Measurements from ENCODE around the gene CEACAM21.

Gene CEACAM21

DNA sequence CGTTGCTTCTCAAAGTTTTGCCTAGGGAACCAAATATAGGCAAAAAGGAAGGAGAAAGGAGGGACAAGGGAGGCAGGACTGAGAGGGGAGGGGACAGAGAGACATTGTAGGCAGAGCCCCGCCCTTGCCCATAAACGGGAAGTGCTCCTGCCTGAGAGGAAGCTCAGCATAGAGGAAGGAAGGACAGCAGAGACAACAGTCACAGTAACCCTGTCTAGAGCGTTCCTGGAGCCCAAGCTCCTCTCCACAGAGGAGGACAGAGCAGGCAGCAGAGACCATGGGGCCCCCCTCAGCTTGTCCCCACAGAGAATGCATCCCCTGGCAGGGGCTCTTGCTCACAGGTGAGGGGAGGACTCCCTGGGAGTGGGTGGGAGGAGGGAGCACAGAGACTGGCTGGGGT lies at the start of gene CEACAM21:
Gene CEACAM21 (plus strand): TSS at position 169 of the 400 bp plus-strand sequence. CDS start 109 bp downstream, at position 278.
- no peak for FAIRE-seq

DNA sequence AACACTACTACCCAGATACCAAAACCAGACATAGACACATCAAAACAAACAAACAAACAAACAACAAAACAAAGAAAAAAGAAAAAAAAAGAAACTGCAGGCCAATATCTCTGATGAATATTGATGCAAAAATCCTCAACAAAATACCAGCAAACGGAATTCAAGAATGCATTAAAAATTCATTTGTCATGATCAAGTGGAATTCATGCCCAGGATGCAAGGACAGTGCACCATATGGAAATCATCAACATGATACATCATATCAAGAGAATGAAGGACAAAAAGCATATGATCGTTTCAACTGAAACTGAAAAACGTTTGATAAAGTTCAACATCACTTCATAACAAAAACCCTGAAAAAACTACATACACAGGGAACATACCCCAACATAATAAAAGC lies 48.9 kb upstream of the CEACAM21 start:
- no peak for FAIRE-seq

DNA sequence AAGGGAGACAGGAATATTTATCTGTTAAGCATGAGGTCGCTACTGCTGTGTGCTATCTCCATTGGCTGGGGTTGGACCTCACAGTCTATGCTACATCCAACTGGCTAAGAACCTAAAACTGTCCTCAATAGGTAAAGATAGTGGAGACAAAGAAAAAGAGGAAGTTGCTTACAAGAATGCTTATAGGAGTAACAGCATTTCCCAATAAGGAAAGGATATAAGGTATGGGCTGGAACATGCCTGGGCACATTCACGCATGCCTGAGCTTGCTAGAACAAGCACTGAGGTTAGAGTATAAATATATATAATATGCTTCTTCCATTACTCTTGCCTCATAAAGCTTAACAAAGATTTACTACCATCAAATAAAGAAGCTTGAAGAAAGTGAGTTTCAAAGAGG lies 47.9 kb upstream of the CEACAM21 start:
- no peak for FAIRE-seq

DNA sequence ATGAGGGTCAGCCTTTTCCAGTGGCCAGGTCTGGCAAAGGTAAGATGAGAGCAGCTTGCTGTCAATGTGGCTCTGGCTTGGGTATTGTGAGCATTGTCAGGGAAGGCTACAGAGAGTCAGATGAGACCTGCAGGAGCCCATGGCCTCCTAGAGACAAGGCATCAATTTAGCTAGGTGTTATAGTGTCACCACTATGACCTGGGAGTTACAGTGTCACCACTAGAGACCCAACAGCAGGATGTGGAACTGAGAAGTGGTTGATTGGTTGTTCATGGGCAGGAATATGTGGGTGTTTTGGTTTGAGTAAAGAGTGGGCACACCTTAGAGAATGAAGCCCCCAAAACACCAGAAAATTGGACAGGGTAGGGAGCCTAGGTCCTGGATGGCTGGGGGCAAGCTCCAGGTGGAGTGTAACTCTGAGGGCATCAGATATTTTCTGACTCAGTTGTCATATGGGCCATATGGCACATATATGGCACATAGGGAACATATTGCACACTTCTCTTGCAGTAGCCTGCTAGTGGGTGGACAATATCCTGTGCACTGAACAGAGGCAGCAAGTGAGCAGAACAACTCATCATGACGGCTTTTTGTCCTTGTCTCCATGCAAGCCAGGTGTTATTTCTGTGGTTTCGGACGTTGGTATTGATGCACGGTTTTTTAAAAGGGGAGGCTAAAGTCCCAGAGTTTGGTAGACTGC lies 46.3 kb upstream of the CEACAM21 start:
- FAIRE-seq, result no peak

DNA sequence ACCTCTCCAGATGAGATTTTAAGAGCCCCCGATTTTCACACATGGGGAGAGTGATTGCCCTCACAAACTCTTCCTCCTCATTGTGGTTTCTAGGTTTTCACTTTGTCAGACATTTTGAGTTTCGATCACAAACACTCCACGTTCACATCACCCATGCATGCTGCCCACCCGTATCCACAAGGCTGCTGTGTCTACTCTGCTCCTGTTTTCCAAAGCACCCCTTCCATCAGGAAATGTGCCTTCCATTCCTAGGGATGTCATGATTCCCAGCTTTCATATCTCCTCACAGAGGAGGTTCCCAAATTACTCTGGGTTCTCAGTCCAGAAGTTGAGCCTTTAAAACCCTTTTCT lies 45.8 kb upstream of the CEACAM21 start:
- FAIRE-seq, result no peak

DNA sequence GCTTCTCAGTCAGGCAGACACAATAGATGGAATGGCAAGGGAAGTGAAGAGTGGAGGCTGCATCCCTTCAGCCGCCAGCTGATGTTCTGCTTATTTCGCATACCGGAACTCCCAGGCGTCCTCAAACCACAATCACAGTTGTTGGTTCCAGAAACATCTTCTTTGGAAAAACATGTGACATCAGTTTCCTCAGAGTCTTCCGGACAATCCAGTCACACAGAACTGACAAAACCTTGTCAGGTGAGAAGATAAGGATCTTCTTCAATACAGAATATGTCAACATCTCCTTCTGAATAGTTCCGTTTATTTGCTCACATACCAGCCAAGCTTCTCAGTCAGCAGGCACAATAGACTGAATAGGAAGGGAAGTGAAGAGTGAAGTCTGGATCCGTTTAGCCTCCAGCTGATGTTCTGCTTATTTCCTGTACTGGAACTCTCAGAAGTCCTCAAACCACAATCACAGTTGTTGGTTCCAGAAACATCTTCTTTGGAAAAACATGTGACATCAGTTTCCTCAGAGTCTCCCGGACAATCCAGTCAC lies 45.1 kb upstream of the CEACAM21 start:
- FAIRE-seq, result no peak

DNA sequence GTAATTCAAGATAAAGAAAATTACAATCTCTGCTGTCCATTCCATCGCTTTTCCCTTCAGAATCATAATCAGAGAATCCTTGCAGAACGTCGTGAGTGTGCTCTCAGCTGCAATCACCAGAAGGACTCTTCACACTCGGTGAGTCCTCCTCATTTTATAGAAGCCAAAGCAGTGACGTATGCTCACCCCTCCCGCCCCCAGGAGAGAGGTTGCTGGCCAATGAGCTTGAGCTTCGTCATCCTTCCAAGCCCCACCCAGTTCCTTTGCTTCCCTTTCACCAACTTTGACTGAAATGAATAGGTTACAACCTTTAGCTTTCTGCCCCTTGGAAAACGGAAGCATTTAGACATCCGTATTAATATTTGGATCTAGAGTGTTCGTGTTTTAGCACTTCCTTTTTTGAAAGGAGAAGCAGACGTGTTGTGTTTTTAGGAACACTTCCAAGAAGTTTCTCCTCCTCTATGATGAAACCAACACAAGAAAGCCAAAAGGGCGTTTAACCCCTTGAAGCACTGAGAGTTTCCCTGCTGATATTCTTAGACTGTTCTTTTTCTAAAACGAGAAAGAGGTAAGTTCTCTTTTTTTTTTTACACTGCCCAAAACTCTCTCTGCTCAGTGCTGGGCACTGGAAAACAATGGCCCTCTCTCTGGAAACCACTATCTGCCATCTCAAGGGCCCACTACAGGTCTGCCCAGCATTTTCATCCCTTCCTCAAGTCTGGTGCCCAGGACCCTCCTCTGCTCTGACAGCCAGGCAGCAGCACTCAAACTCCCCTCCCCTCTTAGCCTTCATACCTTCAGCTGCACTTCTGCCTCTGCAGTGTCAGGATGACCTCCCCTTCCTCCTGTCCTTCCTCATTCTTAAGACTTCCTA lies 44.3 kb upstream of the CEACAM21 start:
- no peak for FAIRE-seq

DNA sequence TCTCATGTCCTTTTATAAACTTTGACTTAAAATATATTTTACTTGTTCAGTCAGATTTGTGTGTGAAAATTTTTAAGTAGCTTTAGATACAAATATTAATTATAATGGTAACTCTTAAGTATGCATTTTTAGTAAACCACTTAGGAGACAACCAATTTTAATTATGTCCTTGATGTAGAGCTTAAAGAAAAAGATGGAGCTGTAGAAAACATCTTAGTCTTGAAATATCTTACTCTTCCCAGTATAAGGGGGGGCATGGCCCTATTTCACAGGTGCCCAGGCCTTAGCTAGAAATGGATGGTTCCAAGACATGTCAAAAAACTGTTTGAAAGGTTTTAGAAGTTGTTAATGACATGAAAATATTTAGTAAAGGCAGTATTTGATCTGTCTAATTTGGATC lies 43.4 kb upstream of the CEACAM21 start:
- no peak for FAIRE-seq

DNA sequence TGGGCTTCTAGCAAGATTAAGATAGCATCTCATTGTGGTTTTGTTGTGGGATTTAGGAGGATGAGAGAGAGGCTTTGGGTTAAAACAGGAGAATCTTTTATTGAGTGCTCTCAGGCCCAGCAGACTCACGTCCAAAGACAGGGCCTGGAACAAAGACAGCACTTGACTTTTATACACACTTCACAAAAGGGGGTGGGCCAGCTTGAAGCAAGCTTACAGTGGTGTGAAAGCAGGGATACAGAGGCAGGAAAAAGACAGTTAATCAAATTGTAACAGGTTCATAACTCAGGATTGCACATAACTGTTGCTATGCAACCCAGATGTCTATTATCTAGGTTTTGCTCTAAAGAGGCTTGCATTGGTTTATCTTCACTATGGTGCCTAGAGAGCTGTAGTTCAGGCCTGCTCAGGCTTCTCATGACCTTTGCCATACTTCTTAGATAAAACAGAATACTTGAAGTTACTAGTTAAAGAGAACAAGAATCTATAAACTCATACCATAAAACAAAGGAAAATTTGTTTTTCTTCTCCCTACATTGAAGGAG lies 42.2 kb upstream of the CEACAM21 start:
- FAIRE-seq, result no peak

DNA sequence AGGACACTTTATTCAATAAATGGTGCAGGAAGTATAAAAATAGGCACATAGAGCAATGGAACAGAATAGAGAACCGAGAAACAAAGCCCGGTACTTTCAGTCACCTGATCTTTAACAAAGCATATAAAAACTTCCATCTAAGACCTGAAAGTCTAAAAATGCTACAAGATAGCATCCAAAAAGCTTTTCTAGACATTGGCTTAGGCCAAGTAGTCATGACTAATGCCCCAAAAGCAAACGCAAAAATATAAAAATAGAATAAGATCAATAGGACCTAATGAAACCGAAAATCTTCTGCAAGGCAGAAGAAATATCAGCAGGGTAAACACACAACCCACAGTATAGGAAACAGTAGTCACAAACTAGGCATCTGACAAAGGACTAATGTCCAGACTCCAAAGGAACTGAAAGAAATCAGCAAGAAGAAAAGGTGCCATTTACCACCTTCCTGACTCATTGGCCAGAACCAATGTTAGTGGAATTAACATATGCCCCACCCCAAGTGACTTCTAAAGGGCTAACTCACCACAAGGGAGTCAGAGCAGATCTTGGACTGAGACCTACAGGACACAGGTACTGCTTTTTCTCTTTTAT lies 40.8 kb upstream of the CEACAM21 start:
- FAIRE-seq, result no peak

DNA sequence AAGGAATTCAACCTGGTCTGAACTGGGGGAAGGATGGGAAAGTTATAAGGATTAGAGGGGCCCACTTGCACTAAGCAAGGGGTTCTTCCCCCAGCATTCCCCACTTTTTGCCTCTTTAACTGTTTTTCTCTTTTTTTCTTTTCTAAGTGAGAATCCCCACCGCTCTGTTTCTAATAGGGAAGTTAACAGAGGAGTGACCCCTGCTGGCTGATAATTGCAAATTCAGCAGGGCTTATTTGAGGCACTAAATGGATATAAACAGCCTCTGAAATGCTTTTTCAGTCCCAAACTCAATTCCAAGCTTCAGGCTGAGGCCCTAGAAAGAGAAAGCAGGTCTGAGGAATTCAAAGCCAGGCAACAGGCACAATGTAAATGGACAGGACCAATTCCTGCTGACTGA lies 38.2 kb upstream of the CEACAM21 start:
- FAIRE-seq, result no peak

DNA sequence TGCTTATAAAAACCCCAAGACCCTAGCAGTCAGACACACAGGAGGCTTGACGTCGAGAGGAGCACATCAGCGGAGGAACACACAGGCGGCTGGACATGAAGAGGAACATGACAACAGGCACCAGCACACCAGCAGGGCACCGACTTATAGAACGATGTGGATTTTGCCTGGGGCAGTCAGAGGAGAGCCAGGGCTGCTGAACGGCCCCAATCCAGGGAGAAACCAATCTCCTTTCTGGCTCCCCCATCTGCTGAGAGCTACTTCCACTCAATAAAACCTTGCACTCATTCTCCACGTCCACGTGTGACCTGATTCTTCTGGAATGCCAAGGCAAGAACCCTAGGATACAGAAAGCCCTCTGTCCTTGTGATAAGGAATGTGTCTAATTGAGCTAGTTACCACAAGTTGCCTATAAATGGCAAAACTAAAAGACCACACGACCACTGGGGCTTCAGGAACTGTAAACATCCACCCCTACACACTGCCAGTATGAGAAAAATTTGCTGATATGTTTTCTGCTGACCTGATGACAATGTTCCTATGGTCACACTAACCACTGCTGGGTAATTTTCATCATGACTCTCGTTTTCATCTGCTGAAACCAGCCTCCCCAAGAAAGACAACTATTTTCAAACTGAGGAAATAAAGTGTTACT lies 35.8 kb upstream of the CEACAM21 start:
- no peak for FAIRE-seq

DNA sequence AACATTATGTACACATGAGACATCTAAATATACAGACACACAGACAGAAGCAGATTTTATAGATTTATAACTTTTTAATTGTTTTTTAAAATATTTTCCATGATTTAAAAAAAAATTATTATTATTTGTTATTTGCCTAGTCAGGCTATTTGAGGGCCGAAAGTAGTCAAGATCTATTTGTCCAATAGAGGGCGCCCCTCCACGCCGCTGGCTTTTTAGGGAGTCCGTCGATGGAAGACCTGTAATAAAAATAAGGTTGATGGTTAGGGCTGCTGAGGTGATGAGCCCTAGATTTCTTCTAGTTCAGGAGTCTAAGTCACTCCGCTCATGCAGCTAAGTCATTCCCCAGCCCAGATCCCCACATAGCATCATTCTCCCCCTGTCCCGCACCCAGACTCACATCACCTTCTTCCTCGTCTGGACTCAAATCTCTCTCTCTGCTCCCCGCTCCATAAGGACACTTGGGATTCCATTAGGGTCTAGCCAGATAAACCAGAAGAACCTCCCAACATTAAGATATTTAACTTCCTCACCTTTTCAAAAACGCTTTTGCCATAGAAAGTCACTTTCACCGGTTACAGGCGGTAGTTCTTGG lies 33.9 kb upstream of the CEACAM21 start:
- no peak for FAIRE-seq

DNA sequence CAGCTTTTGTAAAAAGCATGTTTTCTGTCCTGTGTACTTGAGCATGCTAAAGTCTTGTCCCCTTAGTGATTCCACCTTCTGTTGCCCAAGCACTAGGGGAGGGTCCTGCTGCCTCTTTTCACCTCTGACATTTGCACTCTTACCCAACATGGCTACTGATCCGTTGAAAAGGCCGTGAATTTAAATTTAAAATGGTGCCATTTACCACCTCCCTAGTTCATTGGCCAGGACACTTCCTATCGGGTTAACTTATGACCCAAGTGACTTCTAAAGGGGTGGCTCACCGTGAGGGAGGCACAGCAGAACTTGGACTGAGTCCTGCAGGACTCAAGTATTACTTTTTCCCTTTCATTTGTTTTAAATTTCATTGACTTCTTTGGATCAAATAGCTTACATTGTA lies 33.3 kb upstream of the CEACAM21 start:
- no peak for FAIRE-seq

DNA sequence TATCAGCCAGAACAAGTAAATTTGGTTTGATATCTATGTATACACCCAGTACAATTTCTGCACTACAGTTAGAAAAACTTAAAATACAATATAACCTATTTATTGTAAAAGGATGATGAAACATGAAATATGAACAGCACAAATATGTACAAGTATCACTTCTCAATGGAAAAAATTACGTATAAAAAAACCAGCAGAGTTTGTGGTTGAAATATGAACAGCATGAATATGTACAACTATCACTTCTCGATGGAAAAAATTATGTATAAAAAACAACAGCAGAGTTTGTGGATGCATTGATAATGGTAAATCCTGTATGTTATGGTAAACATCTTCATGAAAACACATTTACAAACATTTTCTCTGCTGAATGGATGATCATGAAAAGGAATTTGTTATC lies 32.4 kb upstream of the CEACAM21 start:
- no peak for FAIRE-seq

DNA sequence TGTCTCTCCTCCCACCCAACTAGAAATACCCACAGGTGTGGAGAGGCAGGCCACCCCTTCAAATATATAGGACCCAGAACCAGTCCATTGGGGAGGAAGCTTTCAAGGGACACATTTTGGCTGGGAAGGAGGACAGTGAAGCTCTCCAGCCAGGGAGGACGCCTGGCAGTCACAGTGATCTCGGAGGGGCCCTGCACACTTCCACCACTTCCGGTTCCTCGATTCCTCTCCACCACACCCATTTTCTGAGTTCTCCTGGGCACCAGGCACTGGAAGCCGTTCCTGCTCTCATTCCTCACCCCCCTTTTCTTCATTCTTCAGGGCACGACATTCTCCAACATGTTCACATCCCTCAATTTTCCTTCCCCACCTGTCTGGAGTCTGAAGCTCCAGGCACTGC lies 30.4 kb upstream of the CEACAM21 start:
- no peak for FAIRE-seq

DNA sequence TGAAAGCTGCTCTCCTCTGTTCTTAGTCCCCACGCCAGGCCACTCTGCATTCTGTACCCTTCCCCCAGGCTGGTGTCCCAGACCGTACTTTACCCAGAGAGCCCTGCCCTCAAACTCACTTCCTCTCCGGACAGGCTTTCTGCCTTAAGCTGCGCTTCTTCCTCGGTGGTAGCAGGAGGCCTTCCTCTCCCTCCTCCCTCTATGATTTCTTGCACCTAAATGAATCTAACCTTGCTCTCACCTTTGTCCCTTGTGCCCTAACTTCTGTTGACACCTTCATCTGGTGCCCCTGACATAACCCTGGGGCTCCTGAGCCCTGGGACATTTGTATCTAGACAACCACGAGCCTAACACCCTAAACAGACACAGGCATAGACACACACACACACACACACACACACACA lies 29.6 kb upstream of the CEACAM21 start:
- no peak for FAIRE-seq

DNA sequence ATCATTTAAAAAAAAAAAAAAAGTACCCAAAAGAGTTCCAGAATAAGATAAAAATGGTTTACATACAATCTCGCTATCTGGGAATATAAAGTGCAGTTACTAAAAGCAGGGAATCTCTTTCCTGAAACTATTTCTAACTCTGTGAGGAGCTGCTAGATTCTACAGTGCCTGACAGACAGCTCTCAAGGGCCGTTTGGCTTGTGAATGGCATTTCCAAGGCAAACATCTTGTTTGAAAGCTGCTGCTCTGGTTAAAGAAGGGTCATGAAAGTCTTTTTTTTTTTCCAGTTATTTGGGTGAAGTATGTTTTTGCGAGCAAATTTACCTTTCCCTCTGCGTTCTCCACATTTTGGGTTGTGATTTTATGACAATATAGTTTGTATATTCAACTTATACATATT lies 29.0 kb upstream of the CEACAM21 start:
- no peak for FAIRE-seq

DNA sequence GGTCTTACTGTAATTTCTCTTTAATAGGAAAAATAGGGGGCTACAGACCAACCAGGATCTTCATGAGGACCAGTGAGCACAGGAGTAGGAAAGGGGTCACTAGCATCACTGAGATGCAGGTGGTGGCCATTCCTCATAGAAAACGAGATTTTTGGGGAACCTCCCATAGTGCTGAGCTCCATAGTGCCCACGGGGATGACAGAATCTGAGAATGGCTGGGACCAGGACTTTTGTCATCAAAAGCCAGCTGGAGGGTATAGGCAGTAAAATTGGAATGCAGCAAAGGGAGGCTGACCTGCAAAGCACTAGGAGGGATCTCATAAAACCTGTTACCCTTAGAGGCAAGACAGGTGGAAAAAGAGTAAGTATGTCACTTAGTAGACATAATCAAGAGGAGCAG lies 28.4 kb upstream of the CEACAM21 start:
- FAIRE-seq, result no peak

DNA sequence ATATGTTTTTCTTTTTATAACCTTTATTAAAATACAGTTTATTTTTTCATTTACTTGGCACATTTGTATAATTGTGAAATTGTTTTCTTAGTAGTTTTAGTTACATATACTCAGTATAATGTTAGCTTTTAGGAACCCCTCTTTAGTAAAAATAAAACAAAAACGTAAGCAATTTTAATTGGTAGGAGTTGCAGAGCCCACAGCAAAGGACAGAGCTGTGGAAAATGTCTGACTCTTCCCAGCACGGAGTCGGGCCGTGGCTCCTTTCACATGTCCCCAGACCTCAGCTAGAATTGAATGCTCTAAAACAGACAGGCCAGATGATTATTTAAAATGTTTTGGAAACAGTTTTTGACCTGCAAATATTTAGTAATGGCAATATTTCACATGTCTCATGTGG lies 27.9 kb upstream of the CEACAM21 start:
- FAIRE-seq, result no peak

DNA sequence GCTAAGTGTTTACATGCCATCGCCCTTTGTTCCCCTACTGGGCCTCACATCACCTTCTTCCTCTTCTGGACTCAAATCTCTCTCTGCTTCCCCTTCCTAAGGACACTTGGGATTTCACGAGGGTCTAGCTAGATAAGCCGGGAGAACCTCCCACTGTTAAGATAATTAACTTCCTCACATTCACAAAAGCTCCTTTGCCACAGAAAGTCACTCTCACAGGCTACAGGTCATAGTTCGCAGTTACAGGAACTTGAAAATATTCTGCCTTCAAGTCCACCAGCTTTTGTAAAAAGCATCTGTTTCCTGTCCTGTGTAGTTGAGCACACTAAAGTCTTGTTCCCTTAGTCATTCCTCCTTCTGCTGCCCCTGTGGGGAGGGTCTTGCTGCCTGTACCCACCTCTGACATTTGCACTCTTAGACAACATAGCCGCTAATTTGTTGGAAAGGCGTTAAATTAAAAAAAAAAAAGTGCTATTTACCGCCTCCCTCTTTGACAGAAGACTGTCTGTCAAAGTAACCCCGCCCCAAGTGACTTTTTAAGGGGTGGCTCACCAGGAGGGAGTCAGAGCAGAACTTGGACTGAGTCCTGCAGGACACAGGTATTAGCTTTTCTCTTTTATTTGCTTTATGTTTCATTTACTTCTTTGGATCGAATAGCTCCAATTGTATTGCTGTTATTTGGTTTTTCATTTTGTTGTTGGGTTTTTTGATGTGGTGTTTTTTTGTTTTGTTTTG lies 26.8 kb upstream of the CEACAM21 start:
- FAIRE-seq, result no peak

DNA sequence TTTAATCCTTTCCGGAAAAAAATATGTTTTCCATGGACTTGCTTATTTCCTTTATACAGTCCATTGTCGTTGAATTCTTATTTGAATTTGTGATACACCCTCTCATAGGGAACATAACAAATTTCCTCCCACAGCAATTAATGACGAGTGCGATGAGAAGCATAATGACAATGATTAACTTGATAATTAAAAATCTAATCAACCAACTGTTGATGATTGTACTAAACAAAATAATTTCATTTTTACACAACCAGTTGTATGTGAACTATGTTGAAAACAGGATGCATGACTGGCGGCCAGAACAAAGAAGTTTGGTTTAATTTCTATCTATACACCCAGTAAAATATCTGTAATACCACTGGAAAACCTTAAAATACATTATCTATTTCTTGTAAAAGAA lies 26.1 kb upstream of the CEACAM21 start:
- no peak for FAIRE-seq

All from islet of Langerhans (tissue), 1 donor.